NCI-H1092 (cell line): Measurements from ENCODE around the gene RSPH9.
"Not testable (repeated sequence)": the region's sequence is repeated elsewhere in the genome, so short reads cannot be mapped to it uniquely, and the experiment has no call there.

Source experiments
- DNase-seq: peaks from one replicate; lab custom pipeline; 2025; lab: John Stamatoyannopoulos, UW

The RSPH9 gene

GRCh38 chr6:43629104-43629504, 15.7 kb upstream of the RSPH9 start, which contains the start of gene GTPBP2:
Gene GTPBP2 (minus strand): TSS chr6:43629264. CDS start chr6:43629162, 102 bp downstream.
- peak; percentile 100 for DNase-seq

DNA sequence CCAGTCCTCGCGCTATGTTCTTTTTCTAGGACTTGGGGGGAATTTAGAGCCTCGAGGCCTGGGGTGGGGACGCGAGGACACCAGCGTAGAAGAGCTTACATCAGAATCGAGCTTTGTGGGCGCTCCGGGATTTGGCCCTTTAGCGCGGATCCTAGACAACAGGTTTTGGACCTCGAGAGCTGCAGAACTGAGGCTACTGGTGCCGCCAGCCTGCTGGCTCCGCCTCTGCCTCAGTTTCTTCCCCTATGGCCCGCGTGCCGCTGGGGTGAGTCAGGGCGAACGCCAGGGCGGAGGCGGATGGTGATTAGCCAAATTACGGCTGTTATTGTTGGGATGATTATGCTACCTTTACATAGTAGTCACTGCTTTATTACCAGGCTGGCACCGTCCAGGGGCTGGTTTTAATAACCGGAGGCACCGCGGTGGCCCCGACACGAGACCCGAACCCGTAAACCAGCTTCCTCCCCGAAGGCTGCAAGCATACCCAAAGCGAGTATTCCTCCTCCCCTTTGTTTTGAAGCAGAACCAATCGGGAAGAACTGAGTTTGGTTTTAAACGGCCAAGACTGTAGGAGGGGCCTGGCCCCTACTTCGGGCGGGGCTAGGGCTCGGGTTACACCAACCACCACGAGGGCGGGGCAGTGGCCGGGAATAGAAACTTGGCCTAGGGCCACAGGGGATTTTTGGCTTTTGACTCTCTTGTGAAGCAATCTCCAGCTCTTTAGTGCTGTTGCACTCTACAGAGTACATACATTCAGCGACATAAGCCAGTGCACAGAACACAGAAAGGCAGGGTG, 15.1 kb upstream of the RSPH9 start:
- DNase-seq = peak; percentile 93

DNA sequence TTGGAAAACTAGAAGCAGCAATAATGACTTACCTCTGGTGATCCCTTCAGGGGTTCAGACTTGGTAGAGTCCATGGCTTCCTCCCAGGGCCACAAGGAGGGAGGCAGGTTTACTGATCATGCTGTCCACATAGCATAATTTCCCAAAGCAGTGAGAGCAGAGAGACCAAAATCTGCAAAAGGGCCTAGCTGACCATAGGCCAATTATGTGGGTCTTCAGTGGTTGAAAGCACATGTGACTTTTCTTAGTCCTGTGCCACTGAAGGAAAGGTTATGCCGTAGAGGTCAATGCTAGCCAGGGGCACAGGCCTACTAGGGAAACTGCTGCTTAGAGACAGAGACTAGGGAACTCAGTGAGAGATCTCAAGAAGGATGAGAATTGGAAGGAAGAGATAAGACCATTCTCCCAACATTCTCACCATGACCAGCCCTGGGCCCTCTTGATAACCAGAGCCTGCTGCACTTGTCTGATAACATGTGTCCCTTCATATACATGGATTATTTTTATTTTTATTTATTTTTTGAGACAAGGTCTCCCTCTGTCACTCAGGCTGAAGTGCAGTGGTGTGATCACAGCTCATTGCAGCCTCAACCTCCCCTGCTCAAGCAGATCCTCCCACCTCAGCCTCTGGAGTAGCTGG, 13.7 kb upstream of the RSPH9 start:
- no peak for DNase-seq

DNA sequence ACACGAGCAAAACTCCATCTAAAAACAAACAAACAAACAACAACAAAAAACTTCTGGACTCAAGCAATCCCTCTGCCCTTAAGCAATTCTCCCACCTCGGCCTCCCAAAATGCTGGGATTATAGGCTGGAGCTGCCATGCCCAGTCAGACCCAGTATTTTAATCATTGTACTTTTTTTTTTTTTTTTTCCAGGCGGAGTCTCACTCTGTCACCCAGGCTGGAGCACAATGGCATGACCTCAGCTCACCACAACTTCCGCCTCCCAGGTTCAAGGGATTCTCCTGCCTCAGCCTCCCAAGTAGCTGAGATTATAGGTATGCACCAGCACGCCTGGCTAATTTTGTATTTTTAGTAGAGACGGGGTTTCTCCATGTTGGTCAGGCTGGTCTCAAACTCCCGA, 11.8 kb upstream of the RSPH9 start:
- DNase-seq = not testable (repeated sequence)

DNA sequence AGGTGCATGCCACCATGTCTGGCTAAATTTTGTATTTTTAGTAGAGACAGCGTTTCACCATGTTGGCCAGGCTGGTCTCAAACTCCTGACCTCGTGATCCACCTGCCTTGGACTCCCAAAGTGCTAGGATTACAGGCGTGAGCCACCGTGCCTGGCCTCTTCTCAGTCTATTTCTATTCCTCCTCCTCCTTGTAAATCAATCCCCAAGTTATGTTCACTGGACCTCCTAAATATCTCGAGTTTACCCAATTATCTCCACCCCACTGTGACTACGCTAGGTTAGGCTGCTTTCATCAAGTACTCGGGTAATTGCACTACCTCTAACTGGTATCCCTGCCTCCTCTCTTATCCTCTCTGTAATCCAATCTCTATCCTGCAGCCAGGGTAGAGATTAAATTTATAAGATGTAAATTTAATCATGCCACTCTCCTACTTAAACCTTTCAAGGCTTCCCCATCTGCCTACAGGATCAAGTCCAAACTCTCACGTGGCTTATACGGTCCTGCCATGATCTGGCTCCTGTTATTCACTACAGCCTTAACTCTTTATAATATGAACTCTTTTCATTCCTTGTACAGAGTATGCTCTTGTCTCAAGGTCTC, 10.0 kb upstream of the RSPH9 start:
- no peak for DNase-seq

- peak; percentile 87 for DNase-seq
Observed at GRCh38 chr6:43635387-43636307, 9.2 kb upstream of the RSPH9 start, which contains the start of gene MAD2L1BP. Gene MAD2L1BP (plus strand): TSS chr6:43635840. CDS start chr6:43635876, 36 bp downstream.

GRCh38 chr6:43636308-43636659, 8.6 kb upstream of the RSPH9 start:
- no peak for DNase-seq

DNA sequence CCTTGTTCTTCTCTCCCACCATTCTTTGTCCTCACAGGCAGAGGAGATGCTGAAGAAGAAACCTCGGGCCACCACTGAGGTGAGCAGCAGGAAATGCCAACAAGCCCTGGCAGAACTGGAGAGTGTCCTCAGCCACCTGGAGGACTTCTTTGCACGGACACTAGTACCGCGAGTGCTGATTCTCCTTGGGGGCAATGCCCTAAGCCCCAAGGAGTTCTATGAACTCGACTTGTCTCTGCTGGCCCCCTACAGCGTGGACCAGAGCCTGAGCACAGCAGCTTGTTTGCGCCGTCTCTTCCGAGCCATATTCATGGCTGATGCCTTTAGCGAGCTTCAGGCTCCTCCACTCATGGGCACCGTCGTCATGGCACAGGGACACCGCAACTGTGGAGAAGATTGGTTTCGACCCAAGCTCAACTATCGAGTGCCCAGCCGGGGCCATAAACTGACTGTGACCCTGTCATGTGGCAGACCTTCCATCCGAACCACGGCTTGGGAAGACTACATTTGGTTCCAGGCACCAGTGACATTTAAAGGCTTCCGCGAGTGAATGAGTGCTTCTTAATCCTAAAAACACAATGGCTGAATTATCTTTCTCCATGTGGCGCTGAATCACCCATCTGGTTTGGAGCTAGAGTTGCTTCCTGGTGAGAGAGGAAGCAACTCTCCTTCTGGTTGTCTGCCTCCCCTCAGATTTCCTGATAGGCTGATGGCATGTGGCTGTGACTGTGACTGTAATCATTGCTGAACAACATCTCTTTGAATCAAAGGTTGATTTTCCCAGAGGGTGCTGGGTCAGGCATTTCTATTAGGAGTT, 4.6 kb upstream of the RSPH9 start:
- no peak for DNase-seq

DNA sequence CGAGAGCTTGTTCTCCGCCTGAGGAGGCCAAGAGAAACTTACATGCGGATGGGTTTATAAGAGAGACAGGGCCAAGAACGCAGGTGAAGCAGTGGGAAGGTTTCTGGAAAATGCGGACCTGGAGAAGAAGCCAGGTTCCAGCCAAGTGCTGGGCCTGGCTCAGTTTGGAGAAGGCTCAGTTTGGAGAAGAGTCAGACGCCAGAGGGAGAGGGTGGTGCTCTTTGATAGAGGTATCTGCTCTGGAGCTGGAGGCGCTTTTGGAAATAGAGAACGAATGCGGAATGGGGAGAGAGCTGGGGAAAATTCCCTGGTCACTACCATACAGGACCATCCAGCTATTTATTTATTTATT, 753 bp downstream of the RSPH9 start:
- no peak for DNase-seq

GRCh38 chr6:43647613-43648012, 2.8 kb downstream of the RSPH9 start:
- DNase-seq = no peak

GRCh38 chr6:43648248-43648647, 3.4 kb downstream of the RSPH9 start:
- no peak for DNase-seq

- DNase-seq = not testable (repeated sequence)
Observed at GRCh38 chr6:43652822-43653221, 8.0 kb downstream of the RSPH9 start.

- no peak for DNase-seq
Observed at GRCh38 chr6:43657221-43657802, 12.5 kb downstream of the RSPH9 start.

GRCh38 chr6:43658161-43658560, 13.3 kb downstream of the RSPH9 start:
- DNase-seq = no peak

GRCh38 chr6:43662948-43663347, 18.1 kb downstream of the RSPH9 start:
- DNase-seq = not testable (repeated sequence)

DNA sequence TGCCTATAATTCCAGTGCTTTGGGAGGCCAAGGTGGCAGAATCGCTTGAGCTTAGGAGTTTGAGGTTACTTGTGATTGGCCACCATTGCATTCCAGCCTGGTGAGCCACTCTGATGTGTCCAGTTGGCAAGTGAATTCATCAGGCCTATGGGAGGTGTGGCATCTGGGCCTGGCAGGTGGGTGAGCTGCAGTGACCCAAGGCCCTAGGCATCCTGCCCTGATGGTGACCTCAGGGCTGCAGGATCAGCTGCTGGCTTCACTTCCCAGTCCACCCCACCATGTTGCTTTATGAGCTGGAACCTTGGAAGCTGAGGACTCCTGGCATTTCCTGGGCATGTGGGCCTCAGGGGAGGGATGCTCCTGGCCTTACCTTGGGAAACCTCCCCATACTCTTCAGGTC, 20.5 kb downstream of the RSPH9 start:
- no peak for DNase-seq

- DNase-seq = no peak
Observed at GRCh38 chr6:43666196-43666920, 21.5 kb downstream of the RSPH9 start.

- DNase-seq = peak; percentile 80
Observed at GRCh38 chr6:43667245-43668150, 22.7 kb downstream of the RSPH9 start.
